Fibroblast of lung (primary cell): Measurements from ENCODE around the gene GRM4.

Experiments
- EZH2 ChIP-seq: IDR thresholded peaks from 2 replicates; pipeline ENCODE4 v1.5.1; 2012; ENCODE audit warnings: low read length, control low read depth, mild to moderate bottlenecking; ENCODE audit errors: missing control alignments
- TF ChIP-seq, protein P1 (sequence below), 2 donors: IDR thresholded peaks in 1 of 2; conservative IDR thresholded peaks in 1 of 2; 1 replicate in 1 of 2; 2 replicates in 1 of 2; pipeline ENCODE4 v1.5.1; 2011 to 2012; ENCODE audit warnings: low read length in 2 of 2, control low read depth in 1 of 2, inconsistent platforms in 1 of 2, low read depth in 1 of 2, mild to moderate bottlenecking in 1 of 2

GRCh38 chr6:34092631-34093030 lies 53.3 kb downstream of the GRM4 start:
- TF ChIP-seq, protein P1, sequence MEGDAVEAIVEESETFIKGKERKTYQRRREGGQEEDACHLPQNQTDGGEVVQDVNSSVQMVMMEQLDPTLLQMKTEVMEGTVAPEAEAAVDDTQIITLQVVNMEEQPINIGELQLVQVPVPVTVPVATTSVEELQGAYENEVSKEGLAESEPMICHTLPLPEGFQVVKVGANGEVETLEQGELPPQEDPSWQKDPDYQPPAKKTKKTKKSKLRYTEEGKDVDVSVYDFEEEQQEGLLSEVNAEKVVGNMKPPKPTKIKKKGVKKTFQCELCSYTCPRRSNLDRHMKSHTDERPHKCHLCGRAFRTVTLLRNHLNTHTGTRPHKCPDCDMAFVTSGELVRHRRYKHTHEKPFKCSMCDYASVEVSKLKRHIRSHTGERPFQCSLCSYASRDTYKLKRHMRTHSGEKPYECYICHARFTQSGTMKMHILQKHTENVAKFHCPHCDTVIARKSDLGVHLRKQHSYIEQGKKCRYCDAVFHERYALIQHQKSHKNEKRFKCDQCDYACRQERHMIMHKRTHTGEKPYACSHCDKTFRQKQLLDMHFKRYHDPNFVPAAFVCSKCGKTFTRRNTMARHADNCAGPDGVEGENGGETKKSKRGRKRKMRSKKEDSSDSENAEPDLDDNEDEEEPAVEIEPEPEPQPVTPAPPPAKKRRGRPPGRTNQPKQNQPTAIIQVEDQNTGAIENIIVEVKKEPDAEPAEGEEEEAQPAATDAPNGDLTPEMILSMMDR (conservative IDR thresholded peaks at IDR 0.05 in 1 of 2, IDR thresholded peaks at IDR 0.05 in 1 of 2; ENCODE audit: low read depth in 1 of 2, low read length in 2 of 2), result no peak
- TF ChIP-seq EZH2, result no peak
